IPS-15b (cell line): ENCODE data around the gene CELSR2.

ENCODE experiments used
- H3K27me3 ChIP-seq: one replicate; pipeline ENCODE4 v1.6.1; 2013; ENCODE audit warnings: low read length; ENCODE audit not compliant: control insufficient read depth, insufficient read depth
- H3K36me3 ChIP-seq: one replicate; pipeline ENCODE4 v1.6.1; 2013; ENCODE audit warnings: low read length; ENCODE audit not compliant: control insufficient read depth, insufficient read depth
- H3K4me1 ChIP-seq: one replicate; pipeline ENCODE4 v1.6.1; 2013; ENCODE audit warnings: mild to moderate bottlenecking, low read length; ENCODE audit not compliant: control insufficient read depth, insufficient read depth
- H3K4me3 ChIP-seq: one replicate; pipeline ENCODE4 v1.5.1; 2013; ENCODE audit warnings: low read depth, low read length
- H3K9ac ChIP-seq: one replicate; pipeline ENCODE4 v1.6.1; 2013; ENCODE audit warnings: low read depth, mild to moderate bottlenecking, low read length
- H3K9me3 ChIP-seq: one replicate; pipeline ENCODE4 v1.6.1; 2013; ENCODE audit warnings: mild to moderate bottlenecking, low read length; ENCODE audit not compliant: control insufficient read depth, insufficient read depth

The CELSR2 gene

DNA sequence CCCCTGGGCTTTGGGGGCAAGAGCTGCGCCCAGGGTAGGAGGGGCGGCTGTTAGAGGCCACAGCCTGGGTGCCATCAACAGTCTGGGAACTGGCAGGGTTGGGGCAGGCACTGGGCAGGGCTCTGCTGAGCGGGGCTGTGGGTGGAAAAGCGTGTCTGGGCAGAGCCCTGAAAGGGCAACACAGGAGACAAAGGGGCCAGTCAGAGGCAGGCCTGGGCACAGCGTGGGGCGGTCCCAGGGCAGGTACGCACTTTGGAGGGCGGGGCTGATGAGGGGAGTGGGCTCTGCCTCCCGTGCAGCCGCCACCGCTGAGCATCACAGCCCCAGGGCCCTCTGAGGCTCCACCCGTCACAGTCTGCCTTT, 13.9 kb downstream of the CELSR2 start:
- no peak overlapping the region for H3K4me3 ChIP-seq
- no peaks in the 10 kb centered on the region for H3K9me3 ChIP-seq
- no peaks in the 10 kb centered on the region for H3K27me3 ChIP-seq
- peaks cover 51% of the 10 kb centered on the region for H3K36me3 ChIP-seq
- no peak overlapping the region for H3K9ac ChIP-seq
- peaks cover 10% of the 10 kb centered on the region for H3K4me1 ChIP-seq

DNA sequence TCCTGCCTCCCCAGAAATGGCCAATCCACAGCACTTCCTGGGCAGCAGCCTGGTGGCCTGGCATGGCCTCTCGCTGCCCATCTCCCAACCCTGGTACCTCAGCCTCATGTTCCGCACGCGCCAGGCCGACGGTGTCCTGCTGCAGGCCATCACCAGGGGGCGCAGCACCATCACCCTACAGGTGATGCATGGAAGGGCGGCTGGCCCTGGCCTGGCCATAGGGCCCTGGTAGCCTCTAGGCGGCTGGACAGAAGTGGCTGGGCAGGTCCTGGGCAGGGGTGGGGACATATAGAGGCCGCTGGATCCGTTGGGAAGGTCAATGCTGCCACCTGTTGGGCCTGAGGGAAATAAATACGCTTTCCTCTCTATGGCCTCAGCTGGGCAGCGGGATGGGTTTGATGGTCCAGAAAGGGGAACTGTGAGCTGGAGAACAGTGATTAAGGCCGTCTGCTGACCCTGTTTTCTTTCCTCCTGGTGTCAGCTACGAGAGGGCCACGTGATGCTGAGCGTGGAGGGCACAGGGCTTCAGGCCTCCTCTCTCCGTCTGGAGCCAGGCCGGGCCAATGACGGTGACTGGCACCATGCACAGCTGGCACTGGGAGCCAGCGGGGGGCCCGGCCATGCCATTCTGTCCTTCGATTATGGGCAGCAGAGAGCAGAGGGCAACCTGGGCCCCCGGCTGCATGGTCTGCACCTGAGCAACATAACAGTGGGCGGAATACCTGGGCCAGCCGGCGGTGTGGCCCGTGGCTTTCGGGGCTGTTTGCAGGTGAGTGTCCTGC, 14.4 kb downstream of the CELSR2 start:
- Histone ChIP-seq H3K9me3 (no peaks in the 10 kb centered on the region), H3K9ac (no peak overlapping the region), H3K4me3 (no peak overlapping the region), H3K36me3 (peaks cover 51% of the 10 kb centered on the region), H3K4me1 (peaks cover 10% of the 10 kb centered on the region), H3K27me3 (no peaks in the 10 kb centered on the region)

DNA sequence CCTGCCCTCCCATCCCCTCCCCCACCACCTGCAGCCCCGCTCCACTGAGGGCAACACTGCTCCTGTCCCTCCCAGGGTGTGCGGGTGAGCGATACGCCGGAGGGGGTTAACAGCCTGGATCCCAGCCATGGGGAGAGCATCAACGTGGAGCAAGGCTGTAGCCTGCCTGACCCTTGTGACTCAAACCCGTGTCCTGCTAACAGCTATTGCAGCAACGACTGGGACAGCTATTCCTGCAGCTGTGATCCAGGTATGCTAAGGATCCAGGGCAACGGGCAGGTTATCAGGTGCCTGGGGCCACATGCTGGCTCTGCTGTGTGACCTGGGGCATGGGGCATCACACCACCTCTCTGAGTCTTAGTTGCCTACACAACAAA, 15.0 kb downstream of the CELSR2 start:
- Histone ChIP-seq H3K4me1 (peaks cover 6% of the 10 kb centered on the region), H3K9me3 (no peaks in the 10 kb centered on the region), H3K27me3 (no peaks in the 10 kb centered on the region), H3K9ac (no peak overlapping the region), H3K4me3 (no peak overlapping the region), H3K36me3 (peaks cover 56% of the 10 kb centered on the region)

DNA sequence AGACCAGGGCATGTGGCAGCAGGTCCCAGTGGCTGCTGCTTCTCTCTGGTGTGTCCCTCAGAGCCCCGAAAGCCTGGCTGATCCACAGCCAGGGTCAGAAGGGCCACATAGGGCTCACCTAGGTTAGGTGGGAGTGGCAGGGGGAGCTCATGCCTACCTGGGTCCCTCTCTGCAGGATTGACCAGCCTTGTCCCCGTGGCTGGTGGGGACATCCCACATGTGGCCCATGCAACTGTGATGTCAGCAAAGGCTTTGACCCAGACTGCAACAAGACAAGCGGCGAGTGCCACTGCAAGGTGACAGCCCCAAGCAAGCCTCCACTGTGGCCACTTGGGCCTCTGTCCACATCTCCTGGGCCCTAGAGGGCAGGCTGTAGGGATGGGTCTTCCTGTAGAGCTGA, 15.7 kb downstream of the CELSR2 start:
- no peak overlapping the region for H3K9ac ChIP-seq
- H3K36me3 ChIP-seq, result peaks cover 62% of the 10 kb centered on the region
- H3K9me3 ChIP-seq, result no peaks in the 10 kb centered on the region
- H3K4me3 ChIP-seq, result no peak overlapping the region
- no peaks in the 10 kb centered on the region for H3K27me3 ChIP-seq
- H3K4me1 ChIP-seq, result peaks cover 4% of the 10 kb centered on the region

DNA sequence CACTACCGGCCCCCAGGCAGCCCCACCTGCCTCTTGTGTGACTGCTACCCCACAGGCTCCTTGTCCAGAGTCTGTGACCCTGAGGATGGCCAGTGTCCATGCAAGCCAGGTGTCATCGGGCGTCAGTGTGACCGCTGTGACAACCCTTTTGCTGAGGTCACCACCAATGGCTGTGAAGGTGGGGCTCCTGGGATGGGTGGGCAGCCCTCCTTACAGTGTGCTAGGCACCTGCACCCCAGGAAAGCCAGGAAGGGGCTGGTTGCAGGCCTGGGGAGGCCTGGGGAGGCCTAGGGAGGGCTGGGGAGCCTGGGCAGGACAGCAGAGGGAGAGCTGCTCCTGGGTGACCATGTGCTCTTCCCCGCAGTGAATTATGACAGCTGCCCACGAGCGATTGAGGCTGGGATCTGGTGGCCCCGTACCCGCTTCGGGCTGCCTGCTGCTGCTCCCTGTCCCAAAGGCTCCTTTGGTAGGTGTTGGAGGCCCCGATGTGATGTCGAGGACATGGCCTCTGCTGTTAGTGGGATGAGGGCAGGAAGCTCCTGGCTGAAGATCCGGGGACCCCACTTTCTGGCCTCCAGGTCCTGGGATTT, 16.5 kb downstream of the CELSR2 start:
- H3K9ac ChIP-seq, result no peak overlapping the region
- no peak overlapping the region for H3K4me3 ChIP-seq
- H3K27me3 ChIP-seq, result no peaks in the 10 kb centered on the region
- no peaks in the 10 kb centered on the region for H3K9me3 ChIP-seq
- peaks cover 69% of the 10 kb centered on the region for H3K36me3 ChIP-seq
- no peaks in the 10 kb centered on the region for H3K4me1 ChIP-seq

DNA sequence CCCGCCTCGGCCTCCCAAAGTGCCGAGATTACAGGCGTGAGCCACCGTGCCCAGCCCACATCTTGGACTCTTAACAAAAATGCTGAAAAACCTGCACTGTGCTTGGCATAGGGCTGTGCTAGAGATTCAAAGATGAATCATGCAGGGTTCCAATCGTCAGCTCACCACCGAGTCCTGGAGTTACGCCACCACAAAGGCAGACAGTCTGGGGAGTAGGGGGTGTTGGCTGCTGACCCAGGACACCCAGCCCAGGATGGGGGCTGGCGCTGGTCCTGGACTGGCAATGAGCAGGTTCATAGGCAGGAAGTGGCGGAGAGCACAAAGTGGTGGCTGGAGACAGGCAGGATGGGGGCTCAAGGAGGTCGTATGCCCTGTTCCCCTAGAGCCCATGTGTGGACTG, 17.6 kb downstream of the CELSR2 start:
- Histone ChIP-seq H3K36me3 (peaks cover 70% of the 10 kb centered on the region), H3K4me3 (no peak overlapping the region), H3K9ac (no peak overlapping the region), H3K27me3 (no peaks in the 10 kb centered on the region), H3K4me1 (no peaks in the 10 kb centered on the region), H3K9me3 (no peaks in the 10 kb centered on the region)

DNA sequence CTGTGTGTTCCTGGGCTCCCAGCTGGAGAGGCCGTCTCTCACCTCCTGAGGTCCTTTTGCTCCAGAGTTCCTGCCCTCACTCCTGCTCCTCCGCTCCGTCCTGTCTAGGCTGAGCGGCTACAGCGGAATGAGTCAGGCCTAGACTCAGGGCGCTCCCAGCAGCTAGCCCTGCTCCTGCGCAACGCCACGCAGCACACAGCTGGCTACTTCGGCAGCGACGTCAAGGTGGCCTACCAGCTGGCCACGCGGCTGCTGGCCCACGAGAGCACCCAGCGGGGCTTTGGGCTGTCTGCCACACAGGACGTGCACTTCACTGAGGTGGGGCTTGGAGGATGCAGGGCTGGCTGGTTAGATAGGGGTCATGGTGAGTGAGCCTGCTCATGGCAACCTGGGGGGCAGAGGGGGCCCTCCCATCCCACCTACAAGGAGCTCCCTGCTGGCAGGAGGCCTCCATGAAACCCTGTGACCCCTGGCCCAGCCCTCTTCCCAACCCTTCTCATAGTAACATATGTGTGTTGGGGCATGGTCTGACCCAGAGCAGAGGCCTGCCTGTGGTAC, 18.5 kb downstream of the CELSR2 start:
- peaks cover 69% of the 10 kb centered on the region for H3K36me3 ChIP-seq
- H3K9me3 ChIP-seq, result no peaks in the 10 kb centered on the region
- no peak overlapping the region for H3K4me3 ChIP-seq
- H3K9ac ChIP-seq, result no peak overlapping the region
- no peaks in the 10 kb centered on the region for H3K4me1 ChIP-seq
- H3K27me3 ChIP-seq, result no peaks in the 10 kb centered on the region

DNA sequence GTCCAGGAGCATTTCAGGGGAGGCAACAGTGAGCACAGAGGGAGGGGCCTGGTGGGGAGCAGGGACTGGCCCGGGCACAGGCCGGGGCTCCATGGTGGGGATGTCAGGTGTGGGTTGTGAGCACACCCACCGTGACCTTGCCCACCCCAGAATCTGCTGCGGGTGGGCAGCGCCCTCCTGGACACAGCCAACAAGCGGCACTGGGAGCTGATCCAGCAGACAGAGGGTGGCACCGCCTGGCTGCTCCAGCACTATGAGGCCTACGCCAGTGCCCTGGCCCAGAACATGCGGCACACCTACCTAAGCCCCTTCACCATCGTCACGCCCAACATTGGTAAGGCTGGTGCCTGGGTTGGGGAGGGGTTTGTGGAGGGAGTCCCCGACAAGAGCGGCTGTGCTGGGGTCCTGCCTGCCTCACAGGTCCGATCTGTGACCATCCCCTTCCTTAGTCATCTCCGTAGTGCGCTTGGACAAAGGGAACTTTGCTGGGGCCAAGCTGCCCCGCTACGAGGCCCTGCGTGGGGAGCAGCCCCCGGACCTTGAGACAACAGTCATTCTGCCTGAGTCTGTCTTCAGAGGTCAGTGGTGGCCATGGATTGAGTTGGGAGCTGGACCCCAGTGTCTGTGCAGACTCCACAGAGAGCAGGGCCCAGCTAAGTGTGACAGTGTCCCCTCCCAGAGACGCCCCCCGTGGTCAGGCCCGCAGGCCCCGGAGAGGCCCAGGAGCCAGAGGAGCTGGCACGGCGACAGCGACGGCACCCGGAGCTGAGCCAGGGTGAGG, 19.3 kb downstream of the CELSR2 start:
- H3K9ac ChIP-seq, result no peak overlapping the region
- H3K9me3 ChIP-seq, result no peaks in the 10 kb centered on the region
- H3K36me3 ChIP-seq, result peaks cover 65% of the 10 kb centered on the region
- no peaks in the 10 kb centered on the region for H3K27me3 ChIP-seq
- no peaks in the 10 kb centered on the region for H3K4me1 ChIP-seq
- no peak overlapping the region for H3K4me3 ChIP-seq

DNA sequence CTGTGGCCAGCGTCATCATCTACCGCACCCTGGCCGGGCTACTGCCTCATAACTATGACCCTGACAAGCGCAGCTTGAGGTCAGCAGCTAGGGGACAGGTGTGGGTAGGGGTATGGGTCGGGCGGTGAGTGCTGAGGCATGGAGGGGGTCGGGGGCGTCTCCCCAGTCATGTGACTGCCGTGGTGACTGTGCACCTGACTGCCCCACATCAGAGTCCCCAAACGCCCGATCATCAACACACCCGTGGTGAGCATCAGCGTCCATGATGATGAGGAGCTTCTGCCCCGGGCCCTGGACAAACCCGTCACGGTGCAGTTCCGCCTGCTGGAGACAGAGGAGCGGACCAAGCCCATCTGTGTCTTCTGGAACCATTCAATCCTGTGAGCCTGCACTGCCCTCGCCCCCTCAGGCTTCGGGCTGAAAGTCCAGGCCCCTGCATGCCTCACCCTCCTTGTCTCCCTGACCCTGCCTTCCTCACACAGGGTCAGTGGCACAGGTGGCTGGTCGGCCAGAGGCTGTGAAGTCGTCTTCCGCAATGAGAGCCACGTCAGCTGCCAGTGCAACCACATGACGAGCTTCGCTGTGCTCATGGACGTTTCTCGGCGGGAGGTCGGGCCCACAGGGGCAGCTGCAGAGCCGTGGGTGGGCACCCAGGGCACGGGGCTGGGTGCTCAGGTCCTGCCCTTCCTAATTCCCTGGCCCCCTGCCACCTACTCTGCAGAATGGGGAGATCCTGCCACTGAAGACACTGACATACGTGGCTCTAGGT, 20.1 kb downstream of the CELSR2 start:
- Histone ChIP-seq H3K27me3 (no peaks in the 10 kb centered on the region), H3K36me3 (peaks cover 65% of the 10 kb centered on the region), H3K4me1 (peaks cover 3% of the 10 kb centered on the region), H3K9ac (no peak overlapping the region), H3K9me3 (no peaks in the 10 kb centered on the region), H3K4me3 (no peak overlapping the region)

DNA sequence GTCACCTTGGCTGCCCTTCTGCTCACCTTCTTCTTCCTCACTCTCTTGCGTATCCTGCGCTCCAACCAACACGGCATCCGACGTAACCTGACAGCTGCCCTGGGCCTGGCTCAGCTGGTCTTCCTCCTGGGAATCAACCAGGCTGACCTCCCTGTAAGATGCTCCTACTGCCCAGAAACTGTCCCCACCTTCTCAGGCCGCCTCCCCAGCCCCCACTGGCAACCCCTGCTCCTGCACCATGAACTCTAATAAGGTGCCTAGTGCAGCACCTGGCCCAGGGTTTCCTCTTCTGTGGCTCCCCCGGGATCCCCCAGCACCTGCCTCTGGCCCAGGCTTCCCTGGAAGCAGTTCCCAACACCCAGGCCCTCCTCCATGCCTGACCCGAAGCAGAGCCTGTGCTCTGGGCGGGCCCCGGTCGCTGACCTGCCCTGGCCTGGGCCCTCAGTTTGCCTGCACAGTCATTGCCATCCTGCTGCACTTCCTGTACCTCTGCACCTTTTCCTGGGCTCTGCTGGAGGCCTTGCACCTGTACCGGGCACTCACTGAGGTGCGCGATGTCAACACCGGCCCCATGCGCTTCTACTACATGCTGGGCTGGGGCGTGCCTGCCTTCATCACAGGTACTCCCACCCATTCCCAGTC, 20.8 kb downstream of the CELSR2 start:
- Histone ChIP-seq H3K9ac (no peak overlapping the region), H3K4me1 (peaks cover 10% of the 10 kb centered on the region), H3K4me3 (no peak overlapping the region), H3K27me3 (no peaks in the 10 kb centered on the region), H3K9me3 (no peaks in the 10 kb centered on the region), H3K36me3 (peaks cover 62% of the 10 kb centered on the region)
